ENCODE measurements around the gene ZNF800. TPM values are rescaled to one million over a fixed set of nuclear protein-coding genes. Genes with fewer than 3 reads are reported as not detected.
"Not testable (repeated sequence)": the region's sequence is repeated elsewhere in the genome, so short reads cannot be mapped to it uniquely, and the experiment has no call there.

The ZNF800 gene, protein sequence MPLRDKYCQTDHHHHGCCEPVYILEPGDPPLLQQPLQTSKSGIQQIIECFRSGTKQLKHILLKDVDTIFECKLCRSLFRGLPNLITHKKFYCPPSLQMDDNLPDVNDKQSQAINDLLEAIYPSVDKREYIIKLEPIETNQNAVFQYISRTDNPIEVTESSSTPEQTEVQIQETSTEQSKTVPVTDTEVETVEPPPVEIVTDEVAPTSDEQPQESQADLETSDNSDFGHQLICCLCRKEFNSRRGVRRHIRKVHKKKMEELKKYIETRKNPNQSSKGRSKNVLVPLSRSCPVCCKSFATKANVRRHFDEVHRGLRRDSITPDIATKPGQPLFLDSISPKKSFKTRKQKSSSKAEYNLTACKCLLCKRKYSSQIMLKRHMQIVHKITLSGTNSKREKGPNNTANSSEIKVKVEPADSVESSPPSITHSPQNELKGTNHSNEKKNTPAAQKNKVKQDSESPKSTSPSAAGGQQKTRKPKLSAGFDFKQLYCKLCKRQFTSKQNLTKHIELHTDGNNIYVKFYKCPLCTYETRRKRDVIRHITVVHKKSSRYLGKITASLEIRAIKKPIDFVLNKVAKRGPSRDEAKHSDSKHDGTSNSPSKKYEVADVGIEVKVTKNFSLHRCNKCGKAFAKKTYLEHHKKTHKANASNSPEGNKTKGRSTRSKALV
- total RNA-seq, result 51.0 TPM

DNA sequence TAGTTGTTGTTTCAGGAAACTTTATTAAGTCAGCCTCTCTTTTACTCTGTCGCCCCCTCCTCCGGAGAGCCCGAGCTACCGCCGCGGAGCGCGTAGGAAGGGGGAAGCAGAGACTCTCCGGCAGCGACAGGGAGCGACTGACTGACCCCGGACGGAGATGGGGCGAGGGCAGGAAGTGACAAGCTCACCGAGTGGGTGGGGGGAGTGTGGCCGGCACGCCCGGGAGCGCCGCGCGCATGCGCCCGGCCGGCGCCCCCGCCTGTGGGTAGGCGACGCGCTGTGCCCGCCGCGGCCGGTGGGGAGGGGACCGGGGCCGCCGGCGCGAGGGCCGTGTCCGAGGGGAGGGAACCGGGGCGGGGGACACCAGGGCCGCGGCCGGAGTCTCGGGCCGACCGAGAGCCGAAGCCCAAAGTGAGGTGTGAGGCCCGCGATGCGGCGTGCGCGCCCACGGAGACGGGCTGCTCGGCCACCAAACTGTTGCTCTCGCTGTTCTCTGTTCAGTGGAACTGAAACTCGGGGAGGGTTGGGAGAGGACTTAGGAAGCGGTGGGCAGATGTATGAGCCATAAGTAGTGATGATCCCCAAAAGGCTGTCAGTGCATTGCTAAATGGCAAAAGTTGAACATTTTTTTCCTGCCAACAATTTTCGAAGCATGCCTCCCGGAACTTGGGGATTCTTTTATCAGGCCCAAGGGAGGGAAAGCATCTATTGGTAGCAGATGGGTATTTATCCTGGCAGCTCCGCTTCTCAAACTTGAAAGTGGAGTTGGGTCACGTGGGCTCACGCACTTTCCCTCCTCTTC lies at the start of gene ZNF800:
ZNF800 (minus strand) TSS at position 143 of the 802 bp plus-strand sequence. CDS start 1,151 bp downstream, outside the sequence.
- DNase-seq, result peak; percentile 85

DNA sequence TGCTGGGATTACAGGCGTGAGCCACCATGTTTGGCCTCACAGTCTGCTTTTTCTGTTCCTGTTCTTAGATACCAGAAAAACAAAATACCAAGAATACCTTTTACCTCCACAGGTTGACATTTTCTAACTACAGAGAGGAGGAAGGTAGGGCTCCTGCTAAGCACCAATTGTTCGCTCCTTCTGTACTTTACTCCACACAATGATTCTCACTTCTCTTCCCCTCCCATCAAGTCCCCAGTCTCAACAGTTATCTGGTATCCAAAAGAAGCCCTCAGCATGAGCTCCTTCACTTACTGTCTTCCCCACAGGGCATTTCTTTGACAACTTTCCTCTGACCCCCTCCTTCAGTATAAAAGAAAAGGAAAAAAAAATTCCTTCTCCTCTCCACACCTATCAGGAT lies 47.7 kb upstream of the ZNF800 start:
- DNase-seq, result no peak

DNA sequence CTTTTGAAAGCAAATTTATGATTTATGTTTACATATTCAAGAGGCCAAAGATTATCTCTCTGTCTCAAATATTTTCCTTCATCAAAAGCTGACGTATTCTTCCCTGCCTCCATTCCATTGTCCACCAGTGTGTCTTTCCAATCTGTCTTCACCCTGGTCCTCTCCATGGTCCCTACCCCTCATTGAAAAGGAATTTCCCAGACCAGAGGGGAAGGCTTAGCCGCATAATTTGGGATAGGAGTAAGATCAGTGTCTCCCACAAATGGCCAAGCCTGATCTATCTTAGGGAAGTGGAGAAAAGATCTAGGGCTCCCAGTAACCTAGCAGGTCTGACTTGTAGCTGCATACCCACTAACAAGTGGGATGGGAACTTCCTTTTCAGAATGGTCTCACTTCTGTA lies 46.3 kb upstream of the ZNF800 start:
- DNase-seq, result no peak

DNA sequence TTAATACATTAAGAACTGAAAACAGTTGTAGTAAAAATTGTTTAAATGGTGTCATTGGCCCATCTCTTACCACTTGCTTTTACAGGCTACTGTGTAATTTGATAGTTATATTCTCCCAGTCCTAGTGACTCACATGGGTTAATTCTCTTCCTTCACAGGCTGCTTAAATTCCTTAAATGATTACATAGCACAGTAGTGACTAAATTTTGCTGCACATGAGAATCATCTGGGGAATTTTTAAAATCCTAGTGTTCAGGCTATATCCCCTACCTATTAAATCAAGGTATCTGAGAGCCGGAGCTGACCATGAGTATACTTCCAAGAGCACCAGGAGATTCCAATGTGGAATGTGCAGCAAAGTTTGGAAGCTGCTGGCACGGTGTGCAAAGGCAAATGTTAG lies 45.3 kb upstream of the ZNF800 start:
- DNase-seq, result no peak

DNA sequence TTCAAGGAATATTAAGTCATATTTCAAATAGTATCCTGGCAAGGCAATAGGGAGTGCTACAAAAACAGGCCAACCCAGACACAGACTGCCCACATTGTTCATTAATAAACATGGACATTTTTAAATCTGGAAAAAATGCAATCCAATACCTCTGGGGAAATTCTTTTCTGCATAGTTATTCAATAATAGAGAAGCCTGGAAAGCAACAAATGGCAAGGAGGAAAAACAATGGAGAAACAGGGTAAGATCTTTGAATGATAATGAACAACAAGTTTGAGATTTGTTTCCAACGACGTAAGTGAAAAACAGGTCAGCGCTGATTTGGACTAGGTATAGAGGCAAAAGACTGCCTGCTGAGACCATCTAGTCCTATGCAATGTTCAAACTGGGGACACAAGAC lies 44.7 kb upstream of the ZNF800 start:
- no peak for DNase-seq

DNA sequence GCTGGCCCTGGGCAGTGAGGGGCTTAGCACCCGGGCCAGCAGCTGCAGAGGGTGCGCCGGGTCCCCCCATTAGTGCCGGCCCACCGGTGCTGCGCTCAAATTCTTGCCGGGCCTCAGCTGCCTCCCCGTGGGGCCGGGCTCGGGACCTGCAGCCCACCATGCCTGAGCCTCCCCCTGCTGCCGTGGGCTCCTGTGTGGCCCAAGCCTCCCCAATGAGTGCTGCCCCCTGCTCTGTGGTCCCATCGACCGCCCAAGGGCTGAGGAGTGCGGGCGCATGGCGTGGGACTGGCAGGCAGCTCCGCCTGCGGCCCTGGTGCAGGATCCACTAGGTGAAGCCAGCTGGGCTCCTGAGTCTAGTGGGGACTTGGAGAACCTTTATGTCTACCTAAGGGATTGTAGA lies 36.8 kb upstream of the ZNF800 start:
- not testable (repeated sequence) for DNase-seq

DNA sequence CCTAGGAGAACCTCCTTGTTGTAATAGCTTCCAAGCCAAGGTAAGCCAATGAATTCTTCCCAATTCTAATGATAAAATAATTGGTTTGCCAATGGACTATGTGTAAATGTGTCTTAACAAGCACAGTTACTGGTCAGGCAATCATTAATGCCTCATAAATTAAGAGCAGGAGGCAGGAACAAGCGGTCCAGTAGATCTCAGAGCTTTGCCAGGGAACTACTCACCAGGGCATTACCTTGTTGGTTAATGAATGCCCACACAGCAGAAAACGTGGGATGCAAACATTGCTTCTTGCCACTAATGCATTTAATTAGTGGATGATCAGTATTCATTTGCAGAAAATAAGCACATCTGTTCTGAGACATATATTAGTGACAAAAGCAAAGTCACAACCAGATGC lies 26.7 kb upstream of the ZNF800 start:
- DNase-seq, result no peak

DNA sequence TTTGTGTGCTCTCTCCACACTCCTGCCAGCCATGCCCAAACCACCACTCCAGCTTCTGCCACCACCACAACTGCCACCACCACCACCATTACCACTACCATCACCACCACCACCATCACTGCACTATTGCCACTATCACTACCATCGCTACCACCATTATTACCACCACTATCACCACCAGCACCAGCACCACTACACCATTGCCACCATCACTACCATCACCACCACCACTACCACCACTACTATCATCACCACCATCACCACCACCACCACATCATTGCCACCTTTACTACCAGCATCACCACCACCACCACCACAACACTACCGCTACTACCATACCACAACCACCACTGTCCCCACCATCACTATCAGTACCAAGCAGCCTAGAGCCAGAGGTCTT lies 26.0 kb upstream of the ZNF800 start:
- no peak for DNase-seq

DNA sequence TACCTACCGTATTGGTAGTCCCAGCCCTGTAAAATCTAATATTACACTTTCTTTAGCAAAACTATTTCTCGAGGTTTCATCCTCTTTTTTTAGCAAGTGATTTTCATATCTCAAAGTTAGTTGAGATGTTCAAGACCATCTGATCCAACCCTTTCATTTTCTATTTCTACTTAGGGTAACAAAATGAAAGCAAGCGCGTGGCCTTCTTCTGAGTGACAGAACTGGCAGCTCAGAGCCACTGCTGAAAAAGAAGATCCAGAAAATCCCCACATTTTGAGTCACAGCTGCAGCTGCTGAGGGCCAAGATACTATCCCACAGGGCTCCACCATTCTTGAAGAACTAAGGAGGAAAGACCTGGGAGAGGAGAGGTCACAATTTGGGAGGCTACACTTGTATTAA lies 24.8 kb upstream of the ZNF800 start:
- DNase-seq, result no peak

DNA sequence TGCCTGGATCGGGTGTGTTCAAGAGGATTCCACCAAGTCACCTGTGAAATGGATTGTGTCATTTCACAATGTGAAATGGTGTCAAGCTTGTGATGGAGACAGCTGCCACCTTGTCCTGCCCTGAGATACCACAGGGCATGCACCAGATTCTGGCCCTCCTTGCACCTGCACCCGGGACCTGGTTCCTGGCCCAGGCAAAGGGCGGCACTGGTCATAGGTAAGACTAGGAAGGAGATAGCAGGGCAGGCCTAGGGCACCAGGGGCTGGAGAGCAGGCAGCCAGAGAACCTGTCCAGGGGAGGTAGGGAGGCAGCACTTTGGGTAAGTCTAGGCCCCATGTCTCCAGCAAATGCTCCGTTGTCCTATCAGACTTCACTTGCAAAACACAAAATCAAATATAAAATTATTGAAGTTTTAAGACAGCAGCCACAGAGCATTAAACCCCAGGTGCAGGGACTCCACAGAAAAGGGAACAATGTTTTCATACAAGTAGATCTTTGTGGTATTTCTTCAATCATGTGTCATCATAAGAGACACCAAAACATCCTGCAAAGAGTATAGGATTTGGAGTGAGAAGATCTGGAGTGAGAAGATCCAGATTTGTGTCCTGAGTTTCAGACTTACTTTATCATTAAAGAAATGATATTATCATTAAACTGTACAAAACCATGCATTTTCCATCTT lies 22.7 kb upstream of the ZNF800 start:
- no peak for DNase-seq

DNA sequence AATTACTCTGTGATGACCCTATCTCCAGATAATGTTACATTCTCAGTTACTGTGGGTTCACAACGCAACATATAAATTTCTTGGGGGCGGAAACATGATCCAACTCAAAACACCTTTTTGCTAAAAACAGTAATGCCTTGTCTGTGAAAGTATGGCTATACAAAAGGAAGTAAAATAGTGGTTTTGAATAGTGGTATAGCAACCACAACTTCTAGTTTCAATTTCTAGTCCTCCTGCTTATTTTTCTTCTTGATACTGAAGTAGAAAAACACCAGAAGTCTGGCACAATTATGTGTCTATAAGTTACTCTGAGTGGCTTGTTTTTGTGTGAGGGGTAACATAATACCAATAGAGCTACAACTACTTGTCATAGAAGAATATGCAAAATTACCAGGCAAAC lies 21.5 kb upstream of the ZNF800 start:
- no peak for DNase-seq

DNA sequence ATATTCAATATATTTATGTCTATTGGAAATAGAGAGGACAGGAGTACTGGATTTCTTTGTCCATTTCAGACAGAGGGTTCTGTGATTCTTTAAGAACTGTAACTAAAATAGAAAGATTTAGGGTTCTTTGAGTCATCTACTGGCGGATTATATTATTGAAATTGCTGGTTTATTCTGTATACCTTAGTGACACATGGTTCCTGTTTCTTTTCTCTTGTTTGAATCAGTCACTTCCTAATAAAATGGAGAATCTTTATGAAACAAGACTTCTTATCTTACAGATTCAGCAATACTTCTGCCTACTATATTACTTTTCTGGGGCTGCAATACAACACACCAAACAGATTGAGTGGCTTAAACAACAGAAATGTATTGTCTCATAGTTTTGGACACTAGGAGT lies 20.8 kb upstream of the ZNF800 start:
- no peak for DNase-seq

DNA sequence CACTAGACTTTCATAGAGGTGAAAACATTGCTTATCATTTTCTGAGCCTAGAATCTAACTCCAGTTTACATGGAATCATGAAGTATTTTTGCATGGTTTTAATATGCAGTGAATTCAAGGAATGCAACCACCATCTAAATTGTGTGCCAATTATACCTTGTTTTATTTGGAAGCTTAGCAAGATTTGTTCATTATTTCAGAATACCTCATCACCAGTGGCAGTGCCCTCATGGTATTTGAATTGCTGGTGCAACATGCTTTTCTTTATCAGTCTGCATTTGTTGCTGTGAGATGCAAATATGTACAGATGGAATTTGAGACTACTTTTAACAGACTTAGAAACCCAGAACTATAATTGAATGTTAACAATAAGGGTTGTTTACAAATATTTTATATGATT lies 18.7 kb upstream of the ZNF800 start:
- DNase-seq, result no peak

DNA sequence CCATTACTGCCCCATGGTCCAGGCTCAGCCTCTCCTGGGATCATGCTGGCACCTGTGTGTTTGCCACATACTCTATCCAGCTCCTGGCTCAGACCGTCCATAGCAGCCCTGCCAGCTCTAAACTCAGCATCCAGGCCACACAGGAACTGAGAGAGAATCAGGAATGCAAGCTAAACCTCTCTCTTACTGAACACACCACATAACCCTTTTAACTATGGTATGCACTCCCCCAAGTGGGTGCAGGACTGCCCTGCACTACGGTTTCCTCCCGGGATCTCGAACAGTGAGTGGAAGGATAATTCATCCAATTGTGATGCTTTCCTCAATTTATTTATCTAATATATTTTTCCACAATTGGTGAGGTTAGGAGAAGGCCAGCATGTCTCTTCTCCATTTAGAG lies 17.1 kb upstream of the ZNF800 start:
- DNase-seq, result no peak

DNA sequence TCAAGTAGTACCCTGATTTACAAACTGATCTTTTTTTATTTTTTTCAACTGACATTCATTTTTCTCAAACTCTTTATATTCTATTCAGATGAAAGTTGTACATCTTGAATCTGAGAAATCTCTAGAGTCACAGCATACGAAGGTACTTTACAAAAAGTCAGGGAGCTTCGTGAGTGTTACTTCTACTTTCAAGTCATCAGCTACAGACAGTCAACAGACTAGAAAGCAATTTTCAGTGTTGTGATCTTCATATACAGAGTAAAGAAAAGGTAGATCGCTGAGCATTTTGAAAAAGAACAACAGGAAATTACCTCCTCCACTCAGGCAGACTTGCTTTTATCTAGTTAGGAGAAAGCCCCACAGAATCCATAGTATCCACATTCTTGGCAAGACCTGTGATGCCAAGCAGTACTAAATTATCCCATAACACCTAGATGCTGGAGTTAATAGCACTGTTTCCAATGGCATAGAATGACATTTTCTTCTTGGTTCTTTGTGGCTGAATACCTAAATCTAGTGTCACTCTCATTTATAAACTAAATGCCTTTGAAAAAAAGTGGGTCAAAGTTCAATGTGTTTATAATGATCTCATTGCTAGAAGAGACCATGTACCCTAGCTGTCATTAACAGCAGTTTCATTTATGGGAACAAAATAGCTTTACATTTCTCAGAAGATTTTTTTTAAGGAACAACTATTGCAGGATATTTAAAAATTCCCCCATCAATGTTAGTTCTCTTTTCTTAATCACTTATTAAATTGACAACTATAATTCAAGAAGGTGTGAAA lies 12.0 kb upstream of the ZNF800 start:
- no peak for DNase-seq

DNA sequence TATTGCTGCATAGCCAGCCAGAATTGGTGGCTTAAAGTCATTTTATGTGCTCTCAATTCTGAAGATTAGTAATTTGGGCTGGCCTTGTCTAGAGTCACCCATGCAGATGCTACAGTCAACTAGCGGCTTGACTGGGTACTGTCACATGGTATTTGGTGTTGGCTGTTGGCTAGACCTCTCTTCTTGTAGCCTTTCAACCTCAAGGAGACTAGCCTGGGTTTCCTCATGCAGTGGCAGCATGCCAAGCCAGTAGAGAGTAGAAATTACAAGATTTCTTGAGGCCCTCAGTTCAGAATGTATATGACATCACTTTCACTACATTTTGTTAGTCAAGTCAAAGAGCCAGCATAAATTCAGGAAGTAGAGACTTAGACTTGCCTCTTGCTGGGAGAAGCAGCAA lies 3.7 kb upstream of the ZNF800 start:
- no peak for DNase-seq

DNA sequence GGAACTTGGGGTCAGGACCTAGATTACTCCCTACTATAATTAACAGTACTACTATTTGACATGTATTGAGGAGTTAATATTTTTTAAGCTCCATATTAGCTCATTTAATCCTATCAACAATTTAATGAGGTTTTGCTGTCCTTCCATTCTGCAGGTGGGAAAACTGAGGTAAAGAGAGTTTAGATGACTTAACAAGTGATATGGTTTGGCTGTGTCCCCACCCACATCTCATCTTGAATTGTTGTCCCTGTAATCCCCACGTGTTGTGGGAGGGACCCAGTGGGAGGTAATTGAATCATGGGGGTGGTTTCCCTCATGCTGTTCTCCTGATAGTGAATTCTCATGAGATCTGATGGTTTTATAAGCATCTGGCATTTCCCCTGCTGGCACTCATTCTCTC lies 2.6 kb upstream of the ZNF800 start:
- DNase-seq, result not testable (repeated sequence)

DNA sequence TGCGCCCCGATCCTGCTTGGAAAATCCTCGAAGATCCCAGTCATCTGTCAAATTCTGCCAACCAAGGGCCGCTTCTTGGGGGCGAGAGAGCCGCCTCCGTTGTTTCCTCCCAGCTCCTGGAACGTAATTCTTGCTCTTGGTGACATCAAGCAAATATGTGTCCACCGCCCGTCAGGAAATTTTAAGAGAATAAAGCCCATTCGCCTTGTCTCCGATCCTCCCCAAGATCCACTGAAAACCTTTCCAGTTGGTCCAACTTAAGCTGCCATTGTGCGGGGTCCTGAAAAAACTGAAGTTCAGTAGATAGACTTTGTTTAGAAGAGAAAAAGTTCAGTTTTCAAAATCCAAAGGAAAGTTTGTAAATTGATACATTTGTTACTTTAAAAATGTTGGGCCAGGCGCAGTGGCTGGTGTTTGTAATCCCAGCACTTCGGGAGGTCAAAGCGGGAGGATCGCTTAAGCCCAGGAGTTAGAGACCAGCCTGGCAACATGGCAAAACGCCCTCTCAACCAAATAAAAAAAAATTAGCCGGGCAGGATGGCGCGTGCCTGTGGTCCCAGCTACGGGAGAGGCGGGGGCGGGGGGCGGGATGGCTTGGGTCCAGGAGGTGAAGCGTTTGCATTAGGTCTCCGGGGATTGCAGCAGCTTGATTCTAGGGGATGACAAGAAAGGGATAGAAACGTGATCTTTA lies 1.0 kb upstream of the ZNF800 start:
- DNase-seq, result no peak

DNA sequence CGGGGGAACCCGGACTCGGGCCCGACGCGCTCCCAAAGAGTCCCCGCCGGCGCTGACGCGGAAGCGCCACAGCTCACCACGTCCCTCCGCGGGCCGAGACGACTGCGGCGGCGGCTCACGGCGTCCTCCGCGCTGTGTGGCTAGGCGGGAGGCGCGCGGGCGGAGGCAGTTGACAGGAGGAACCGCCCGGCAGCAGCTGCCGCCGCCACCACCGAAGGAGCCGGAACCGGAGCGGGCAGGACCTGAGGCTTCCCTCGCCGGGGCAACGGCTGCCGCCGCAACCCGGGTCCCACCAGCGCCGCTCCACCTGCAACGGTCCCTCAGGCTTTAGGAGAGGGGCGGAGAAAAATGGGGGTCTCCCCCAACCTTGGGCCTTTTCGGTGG lies 334 bp downstream of the ZNF800 start:
- DNase-seq, result peak; percentile 57

DNA sequence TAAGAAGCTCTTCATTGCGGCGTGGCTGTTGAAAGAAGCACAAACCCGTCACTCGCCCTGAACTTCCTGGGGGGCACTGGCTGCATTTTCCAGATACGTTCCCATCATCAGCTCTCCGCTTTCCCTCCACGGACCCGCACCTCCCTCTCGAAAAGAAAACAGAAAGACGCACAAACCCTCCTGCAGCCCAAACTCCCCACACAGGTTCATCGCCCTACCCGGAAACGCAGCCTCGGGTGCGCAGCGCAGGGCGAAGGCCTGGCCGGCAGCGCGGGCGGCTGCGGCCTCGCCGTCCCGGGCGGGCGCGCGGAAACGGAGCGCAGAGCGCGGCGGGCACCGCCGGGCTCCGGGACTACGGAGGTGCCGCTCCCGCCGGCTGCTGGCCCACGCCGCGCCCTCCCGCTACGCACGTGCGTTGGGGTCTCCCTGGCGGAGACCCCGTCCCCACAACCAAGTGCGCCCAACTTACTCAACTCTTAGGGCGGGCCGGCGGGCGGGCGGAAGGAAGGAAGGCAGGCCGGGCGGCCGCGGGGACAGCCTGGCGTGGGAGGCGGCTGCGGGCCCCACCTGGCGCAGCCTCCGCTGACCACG lies 822 bp downstream of the ZNF800 start:
- no peak for DNase-seq

Data from occipital lobe (tissue), 2 donors.